DND-41 (cell line): ENCODE measurements around the gene THG1L.

ENCODE experiments used
- ATAC-seq: fragments of 200-7000 bp; cut with Tn5 transposase; 3 replicates; pipeline ENCODE4 v1.9.1; 2021; ENCODE audit warnings: low read depth; ENCODE audit not compliant: insufficient read depth
- DNase-seq: peaks from one replicate; pipeline ENCODE4 v3.0.0-alpha.2; 2020
- H2AFZ ChIP-seq: 2 replicates; pipeline ENCODE4 v1.6.0; 2012; ENCODE audit warnings: low read depth, low read length
- H3K27ac ChIP-seq: 2 replicates; pipeline ENCODE4 v1.5.1; 2012; ENCODE audit warnings: low read length, inconsistent platforms
- H3K27me3 ChIP-seq: fragments of 200-600 bp; sonication (generic); 2 replicates; pipeline ENCODE4 v1.6.0; 2012; ENCODE audit warnings: low read length, mild to moderate bottlenecking, inconsistent platforms; ENCODE audit not compliant: insufficient read depth, poor library complexity
- H3K36me3 ChIP-seq: 2 replicates; pipeline ENCODE4 v1.5.1; 2012; ENCODE audit warnings: low read length, inconsistent platforms; ENCODE audit not compliant: insufficient read depth
- H3K4me1 ChIP-seq: 2 replicates; pipeline ENCODE4 v1.5.1; 2012; ENCODE audit warnings: mild to moderate bottlenecking, low read length; ENCODE audit not compliant: insufficient read depth
- H3K4me2 ChIP-seq: 2 replicates; pipeline ENCODE4 v1.6.0; 2012; ENCODE audit warnings: mild to moderate bottlenecking, moderate library complexity, low read length, inconsistent platforms; ENCODE audit not compliant: insufficient read depth
- H3K4me3 ChIP-seq, 2 experiments: fragments of 200-600 bp in 1 of 2; shearing (Covaris generic) in 1 of 2; 2 replicates each; pipeline ENCODE4 v1.5.1; 2012 to 2016; ENCODE audit warnings: inconsistent platforms in 2 of 2, low read length in 2 of 2, mild to moderate bottlenecking in 2 of 2, low read depth in 1 of 2, moderate library complexity in 1 of 2
- H3K79me2 ChIP-seq: 2 replicates; pipeline ENCODE4 v1.6.0; 2012; ENCODE audit warnings: low read length, inconsistent platforms; ENCODE audit not compliant: insufficient read depth
- H3K9ac ChIP-seq: 2 replicates; pipeline ENCODE4 v1.6.0; 2012; ENCODE audit warnings: low read depth, mild to moderate bottlenecking, inconsistent platforms, low read length, moderate library complexity
- H3K9me3 ChIP-seq: 2 replicates; pipeline ENCODE4 v1.5.1; 2012; ENCODE audit warnings: low read length, moderate library complexity, mild to moderate bottlenecking, inconsistent platforms; ENCODE audit not compliant: insufficient read depth, severe bottlenecking
- H4K20me1 ChIP-seq: 2 replicates; pipeline ENCODE4 v1.6.0; 2012; ENCODE audit warnings: low read length; ENCODE audit not compliant: insufficient read depth
- EZH2 ChIP-seq: IDR thresholded peaks from 3 replicates; pipeline ENCODE4 v1.6.1; 2012; ENCODE audit warnings: borderline replicate concordance, low read depth, mild to moderate bottlenecking, moderate library complexity, low read length, inconsistent platforms; ENCODE audit not compliant: severe bottlenecking
- TF ChIP-seq, protein P1 (sequence below): IDR thresholded peaks from 2 replicates; pipeline ENCODE4 v1.5.1; 2012; ENCODE audit warnings: borderline replicate concordance, low read length, moderate library complexity, mild to moderate bottlenecking; ENCODE audit not compliant: poor library complexity, severe bottlenecking; ENCODE audit errors: extremely low read depth

Gene THG1L

DNA sequence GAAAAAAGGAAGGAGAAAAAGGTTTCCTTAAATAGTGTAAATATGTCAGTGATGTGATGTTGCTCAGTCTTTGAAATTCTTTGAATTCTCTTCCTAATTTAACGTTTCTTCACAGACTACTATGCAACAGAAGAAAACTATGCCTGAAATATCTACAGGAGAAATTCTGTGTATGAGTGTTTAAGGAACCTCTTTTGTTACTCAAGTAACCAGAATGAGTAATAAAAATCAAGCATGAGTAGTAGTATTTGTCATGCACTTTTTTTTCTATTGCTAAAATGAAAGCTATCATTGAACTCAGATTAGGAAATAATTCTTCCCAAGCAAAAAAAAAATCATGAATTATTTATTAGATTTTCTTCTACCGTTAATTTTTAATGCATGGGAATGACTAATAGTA lies 20.3 kb upstream of the THG1L start:
- Histone ChIP-seq H3K27ac (no peak overlapping the region), H3K9ac (no peak overlapping the region), H3K4me2 (no peak overlapping the region), H4K20me1 (no peaks in the 10 kb centered on the region), H3K4me1 (no peaks in the 10 kb centered on the region), H3K4me3 (no peak overlapping the region), H3K36me3 (no peaks in the 10 kb centered on the region), H3K9me3 (no peaks in the 10 kb centered on the region), H2AFZ (no peak overlapping the region), H3K79me2 (no peaks in the 10 kb centered on the region), H3K27me3 (no peaks in the 10 kb centered on the region)
- DNase-seq (no peak), ATAC-seq (no peak)
- TF ChIP-seq, protein P1, sequence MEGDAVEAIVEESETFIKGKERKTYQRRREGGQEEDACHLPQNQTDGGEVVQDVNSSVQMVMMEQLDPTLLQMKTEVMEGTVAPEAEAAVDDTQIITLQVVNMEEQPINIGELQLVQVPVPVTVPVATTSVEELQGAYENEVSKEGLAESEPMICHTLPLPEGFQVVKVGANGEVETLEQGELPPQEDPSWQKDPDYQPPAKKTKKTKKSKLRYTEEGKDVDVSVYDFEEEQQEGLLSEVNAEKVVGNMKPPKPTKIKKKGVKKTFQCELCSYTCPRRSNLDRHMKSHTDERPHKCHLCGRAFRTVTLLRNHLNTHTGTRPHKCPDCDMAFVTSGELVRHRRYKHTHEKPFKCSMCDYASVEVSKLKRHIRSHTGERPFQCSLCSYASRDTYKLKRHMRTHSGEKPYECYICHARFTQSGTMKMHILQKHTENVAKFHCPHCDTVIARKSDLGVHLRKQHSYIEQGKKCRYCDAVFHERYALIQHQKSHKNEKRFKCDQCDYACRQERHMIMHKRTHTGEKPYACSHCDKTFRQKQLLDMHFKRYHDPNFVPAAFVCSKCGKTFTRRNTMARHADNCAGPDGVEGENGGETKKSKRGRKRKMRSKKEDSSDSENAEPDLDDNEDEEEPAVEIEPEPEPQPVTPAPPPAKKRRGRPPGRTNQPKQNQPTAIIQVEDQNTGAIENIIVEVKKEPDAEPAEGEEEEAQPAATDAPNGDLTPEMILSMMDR = no peak
- TF ChIP-seq EZH2 = no peak

DNA sequence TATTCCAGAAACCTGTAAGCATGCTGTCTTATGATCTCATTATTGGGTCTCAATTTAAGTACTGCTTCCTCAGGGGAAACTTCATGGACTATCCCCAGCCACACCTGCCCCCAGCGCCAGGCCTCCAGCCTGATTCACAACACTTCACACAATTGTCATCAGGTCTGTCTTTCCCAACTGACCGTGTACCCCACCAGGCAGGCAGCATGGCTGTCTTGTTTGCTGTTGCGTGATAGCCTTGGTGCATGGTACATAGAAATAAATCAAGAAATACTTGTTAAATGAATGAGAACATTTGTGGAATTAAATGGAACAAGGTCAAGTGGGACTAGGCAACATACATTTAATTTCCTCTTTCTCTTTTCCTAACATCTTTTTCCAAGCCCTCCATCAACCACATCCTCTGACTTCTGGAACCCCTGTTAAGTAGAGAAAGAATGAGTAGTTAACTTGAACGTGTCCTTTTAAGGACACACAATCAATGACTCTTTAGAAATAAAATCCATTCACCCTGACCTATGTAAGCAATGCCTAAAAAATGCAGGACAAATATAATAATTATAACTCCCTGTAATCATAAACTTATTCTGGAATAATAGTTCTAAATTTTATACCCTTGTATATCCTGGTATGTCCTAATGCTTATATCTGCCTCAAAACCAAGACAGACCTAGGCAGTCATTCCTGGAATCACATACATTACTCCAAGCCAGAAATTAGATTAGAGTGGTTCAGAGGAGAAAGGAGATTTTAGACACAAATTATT lies 17.2 kb upstream of the THG1L start:
- DNase-seq = no peak
- no peak overlapping the region for H3K4me2 ChIP-seq

GRCh38 chr5:157714596-157714864 lies 16.7 kb upstream of the THG1L start:
- no peak overlapping the region for H3K4me3 ChIP-seq
- H3K79me2 ChIP-seq = no peaks in the 10 kb centered on the region
- H3K9me3 ChIP-seq = no peaks in the 10 kb centered on the region
- no peak overlapping the region for H3K27ac ChIP-seq
- no peak overlapping the region for H2AFZ ChIP-seq
- ATAC-seq = no peak
- no peak overlapping the region for H3K9ac ChIP-seq
- H3K4me1 ChIP-seq = peaks cover 25% of the 10 kb centered on the region
- no peaks in the 10 kb centered on the region for H3K27me3 ChIP-seq
- no peaks in the 10 kb centered on the region for H4K20me1 ChIP-seq
- TF ChIP-seq, protein P1 = no peak
- TF ChIP-seq EZH2 = no peak
- no peak overlapping the region for H3K4me2 ChIP-seq
- no peaks in the 10 kb centered on the region for H3K36me3 ChIP-seq
- DNase-seq = no peak

More for the DNA sequence above, 17.2 kb upstream of the THG1L start:
- Histone ChIP-seq H3K9ac (no peak overlapping the region), H3K79me2 (no peaks in the 10 kb centered on the region), H3K27me3 (no peaks in the 10 kb centered on the region), H3K27ac (no peak overlapping the region), H4K20me1 (no peaks in the 10 kb centered on the region), H3K9me3 (no peaks in the 10 kb centered on the region), H2AFZ (no peak overlapping the region), H3K4me1 (peaks cover 24% of the 10 kb centered on the region), H3K36me3 (no peaks in the 10 kb centered on the region), H3K4me3 (no peak overlapping the region)
- no peak for TF ChIP-seq EZH2
- TF ChIP-seq, protein P1 = no peak
- no peak for ATAC-seq

DNA sequence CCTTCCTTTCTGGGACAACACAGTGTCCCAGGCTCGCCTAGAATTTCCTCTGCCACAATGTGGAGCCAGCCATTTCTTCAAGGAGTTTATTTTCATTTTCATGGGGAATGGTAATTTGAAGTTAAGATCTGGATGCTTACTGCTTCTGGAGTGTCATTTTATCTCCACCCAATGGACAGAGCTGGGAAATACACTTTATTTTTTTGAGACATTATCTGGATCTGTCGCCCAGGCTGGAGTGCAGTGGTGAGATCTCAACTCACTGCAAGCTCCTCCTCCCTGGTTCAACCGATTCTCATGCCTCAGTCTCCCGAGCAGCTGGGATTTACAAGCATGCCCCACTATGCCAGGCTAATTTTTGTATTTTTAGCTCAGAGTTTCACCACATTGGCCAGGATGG lies 12.7 kb upstream of the THG1L start:
- Histone ChIP-seq H3K9ac (no peak overlapping the region), H3K4me1 (peaks cover 25% of the 10 kb centered on the region), H3K9me3 (no peaks in the 10 kb centered on the region), H3K4me3 (no peak overlapping the region), H3K27ac (no peak overlapping the region), H3K27me3 (no peaks in the 10 kb centered on the region), H3K79me2 (no peaks in the 10 kb centered on the region), H4K20me1 (no peaks in the 10 kb centered on the region), H3K4me2 (0 out of 2 replicates have a peak overlapping the region, but pooled peaks have one; percentile 21), H3K36me3 (no peaks in the 10 kb centered on the region), H2AFZ (no peak overlapping the region)
- TF ChIP-seq, protein P1 = peak; percentile 77
- TF ChIP-seq EZH2 = no peak
- ATAC-seq (peak; percentile 91), DNase-seq (peak; percentile 35)
